GM23338 (cell line): ENCODE measurements around the gene LZIC.

ENCODE experiments used
- CREB1 ChIP-seq: fragments of 250-450 bp; sonication (Bioruptor Pico); IDR thresholded peaks from 2 replicates; pipeline ENCODE4 v1.5.0; 2020; ENCODE audit warnings: low read depth, mild to moderate bottlenecking, moderate library complexity
- EZH2phosphoT487 ChIP-seq: fragments of 200-600 bp; sonication (generic); IDR thresholded peaks from one replicate; pipeline ENCODE4 v1.8.1; 2018; ENCODE audit warnings: antibody characterized with exemption; ENCODE audit not compliant: unreplicated experiment
- POLR2AphosphoS5 ChIP-seq: IDR thresholded peaks from 2 replicates; pipeline ENCODE4 v1.6.1; 2016; ENCODE audit warnings: antibody characterized with exemption, low read depth
- TF ChIP-seq, protein P1 (sequence below): IDR thresholded peaks from one replicate; pipeline ENCODE4 v1.6.1; 2018; ENCODE audit warnings: antibody characterized with exemption; ENCODE audit not compliant: unreplicated experiment
- TF ChIP-seq, protein P2 (sequence below), 2 experiments: fragments of 200-600 bp in 1 of 2; sonication (generic) in 1 of 2; conservative IDR thresholded peaks; 2 replicates each; pipeline versions ENCODE4 v1.5.1 to v1.6.1; 2016 to 2017; ENCODE audit warnings: antibody characterized with exemption in 2 of 2, low read depth in 2 of 2, mild to moderate bottlenecking in 2 of 2, moderate library complexity in 1 of 2

GRCh38 chr1:9892563-9893528 is 50.3 kb downstream of the LZIC start:
- TF ChIP-seq, protein P1, sequence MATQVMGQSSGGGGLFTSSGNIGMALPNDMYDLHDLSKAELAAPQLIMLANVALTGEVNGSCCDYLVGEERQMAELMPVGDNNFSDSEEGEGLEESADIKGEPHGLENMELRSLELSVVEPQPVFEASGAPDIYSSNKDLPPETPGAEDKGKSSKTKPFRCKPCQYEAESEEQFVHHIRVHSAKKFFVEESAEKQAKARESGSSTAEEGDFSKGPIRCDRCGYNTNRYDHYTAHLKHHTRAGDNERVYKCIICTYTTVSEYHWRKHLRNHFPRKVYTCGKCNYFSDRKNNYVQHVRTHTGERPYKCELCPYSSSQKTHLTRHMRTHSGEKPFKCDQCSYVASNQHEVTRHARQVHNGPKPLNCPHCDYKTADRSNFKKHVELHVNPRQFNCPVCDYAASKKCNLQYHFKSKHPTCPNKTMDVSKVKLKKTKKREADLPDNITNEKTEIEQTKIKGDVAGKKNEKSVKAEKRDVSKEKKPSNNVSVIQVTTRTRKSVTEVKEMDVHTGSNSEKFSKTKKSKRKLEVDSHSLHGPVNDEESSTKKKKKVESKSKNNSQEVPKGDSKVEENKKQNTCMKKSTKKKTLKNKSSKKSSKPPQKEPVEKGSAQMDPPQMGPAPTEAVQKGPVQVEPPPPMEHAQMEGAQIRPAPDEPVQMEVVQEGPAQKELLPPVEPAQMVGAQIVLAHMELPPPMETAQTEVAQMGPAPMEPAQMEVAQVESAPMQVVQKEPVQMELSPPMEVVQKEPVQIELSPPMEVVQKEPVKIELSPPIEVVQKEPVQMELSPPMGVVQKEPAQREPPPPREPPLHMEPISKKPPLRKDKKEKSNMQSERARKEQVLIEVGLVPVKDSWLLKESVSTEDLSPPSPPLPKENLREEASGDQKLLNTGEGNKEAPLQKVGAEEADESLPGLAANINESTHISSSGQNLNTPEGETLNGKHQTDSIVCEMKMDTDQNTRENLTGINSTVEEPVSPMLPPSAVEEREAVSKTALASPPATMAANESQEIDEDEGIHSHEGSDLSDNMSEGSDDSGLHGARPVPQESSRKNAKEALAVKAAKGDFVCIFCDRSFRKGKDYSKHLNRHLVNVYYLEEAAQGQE, result no peak
- TF ChIP-seq, protein P2, sequence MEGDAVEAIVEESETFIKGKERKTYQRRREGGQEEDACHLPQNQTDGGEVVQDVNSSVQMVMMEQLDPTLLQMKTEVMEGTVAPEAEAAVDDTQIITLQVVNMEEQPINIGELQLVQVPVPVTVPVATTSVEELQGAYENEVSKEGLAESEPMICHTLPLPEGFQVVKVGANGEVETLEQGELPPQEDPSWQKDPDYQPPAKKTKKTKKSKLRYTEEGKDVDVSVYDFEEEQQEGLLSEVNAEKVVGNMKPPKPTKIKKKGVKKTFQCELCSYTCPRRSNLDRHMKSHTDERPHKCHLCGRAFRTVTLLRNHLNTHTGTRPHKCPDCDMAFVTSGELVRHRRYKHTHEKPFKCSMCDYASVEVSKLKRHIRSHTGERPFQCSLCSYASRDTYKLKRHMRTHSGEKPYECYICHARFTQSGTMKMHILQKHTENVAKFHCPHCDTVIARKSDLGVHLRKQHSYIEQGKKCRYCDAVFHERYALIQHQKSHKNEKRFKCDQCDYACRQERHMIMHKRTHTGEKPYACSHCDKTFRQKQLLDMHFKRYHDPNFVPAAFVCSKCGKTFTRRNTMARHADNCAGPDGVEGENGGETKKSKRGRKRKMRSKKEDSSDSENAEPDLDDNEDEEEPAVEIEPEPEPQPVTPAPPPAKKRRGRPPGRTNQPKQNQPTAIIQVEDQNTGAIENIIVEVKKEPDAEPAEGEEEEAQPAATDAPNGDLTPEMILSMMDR (conservative IDR thresholded peaks at IDR 0.05; ENCODE audit: low read depth in 2 of 2), result no peak
- no peak for TF ChIP-seq POLR2AphosphoS5
- TF ChIP-seq EZH2phosphoT487, result no peak
- TF ChIP-seq CREB1 (CRISPR knock-in tag), result no peak
